HG02588 (cell line): ENCODE results near the gene CXCL8.

Source experiments
- ATAC-seq: cut with Tn5 transposase; IDR thresholded peaks from one replicate; pipeline ENCODE4 v1.9.1; 2021; ENCODE audit warnings: mild to moderate bottlenecking, moderate library complexity; ENCODE audit not compliant: unreplicated experiment

Gene CXCL8

DNA sequence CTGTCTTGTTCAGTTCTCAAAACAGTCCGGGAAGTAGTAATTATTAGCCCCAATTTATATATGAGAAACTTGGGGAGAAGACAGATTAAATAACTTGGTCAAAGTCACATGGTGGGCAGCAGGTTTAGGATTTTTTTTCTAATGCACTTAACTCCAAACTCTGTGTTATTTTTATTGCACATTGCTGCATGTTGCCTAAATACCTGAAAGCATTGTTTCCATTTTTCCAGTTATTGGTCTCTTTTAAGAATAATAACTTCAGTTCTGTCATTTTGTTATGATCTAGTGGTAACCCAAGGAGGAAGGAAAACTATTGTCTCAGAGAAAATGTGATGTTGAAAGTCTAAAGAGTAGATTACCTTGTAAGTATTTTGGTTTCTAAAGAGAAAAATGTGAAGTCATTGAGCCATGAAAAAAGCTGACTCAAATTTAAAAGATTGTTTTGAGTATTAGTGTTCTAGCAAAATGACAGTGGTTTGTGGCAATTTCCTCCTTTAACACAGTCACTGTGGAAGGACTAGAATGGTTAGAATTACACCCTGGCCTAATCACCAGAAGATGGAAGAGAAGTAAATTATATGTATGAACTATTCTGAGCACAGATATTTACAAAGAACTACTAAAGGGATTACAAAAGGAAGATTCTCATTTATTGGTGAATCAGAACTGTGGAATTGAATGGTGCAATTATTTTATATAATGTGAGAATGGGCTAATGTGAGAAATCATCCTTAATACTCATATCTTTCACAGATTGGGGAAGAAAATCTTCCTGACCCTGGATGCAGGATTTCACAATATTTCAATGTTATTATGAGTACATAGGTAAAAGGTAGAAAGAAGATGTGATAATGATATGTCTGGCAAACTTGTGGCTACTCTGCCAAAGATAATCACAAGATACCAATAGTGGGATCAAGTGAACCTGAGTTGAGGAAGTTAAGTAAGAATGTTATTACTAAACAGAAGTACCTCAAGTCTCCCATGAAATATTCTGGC lies 21.7 kb upstream of the CXCL8 start:
- ATAC-seq = peak; percentile 84

DNA sequence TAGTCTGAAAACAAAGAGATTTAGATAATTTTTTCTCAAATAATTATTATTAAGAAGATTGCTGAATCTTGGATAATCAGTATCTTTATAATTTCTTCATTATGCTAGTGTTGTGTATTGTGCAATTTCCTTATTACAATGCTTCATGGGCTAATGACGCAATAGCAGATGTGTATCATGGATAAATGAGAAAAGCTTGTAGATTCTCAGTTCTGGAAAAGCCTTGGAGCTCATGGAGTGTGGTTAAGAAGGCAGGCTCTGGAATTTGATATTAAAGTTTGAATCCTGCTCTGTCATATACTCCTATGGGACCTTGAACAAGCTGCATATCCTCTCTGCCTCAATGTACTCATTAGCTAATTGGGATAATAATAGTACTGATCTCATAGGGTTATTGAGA lies 18.9 kb upstream of the CXCL8 start:
- no peak for ATAC-seq

DNA sequence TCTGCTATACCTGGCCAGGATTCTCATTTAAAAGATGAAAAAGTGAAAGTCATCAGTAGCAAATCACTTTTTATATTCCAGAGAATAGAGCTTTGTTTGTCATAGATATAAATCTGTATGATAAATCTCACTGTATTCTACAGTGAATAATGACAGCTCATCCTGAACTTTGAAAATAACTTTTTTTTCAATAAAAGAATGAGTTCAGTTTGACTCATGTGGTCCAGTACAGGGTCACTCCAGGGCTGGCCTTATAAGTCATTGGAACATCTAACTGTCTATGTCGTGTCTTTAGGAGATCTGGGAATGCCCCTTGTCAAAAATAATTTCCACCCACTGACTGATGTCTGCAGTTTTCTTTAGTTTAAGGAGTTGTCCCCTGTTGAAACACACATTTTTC lies 18.5 kb upstream of the CXCL8 start:
- ATAC-seq = no peak

DNA sequence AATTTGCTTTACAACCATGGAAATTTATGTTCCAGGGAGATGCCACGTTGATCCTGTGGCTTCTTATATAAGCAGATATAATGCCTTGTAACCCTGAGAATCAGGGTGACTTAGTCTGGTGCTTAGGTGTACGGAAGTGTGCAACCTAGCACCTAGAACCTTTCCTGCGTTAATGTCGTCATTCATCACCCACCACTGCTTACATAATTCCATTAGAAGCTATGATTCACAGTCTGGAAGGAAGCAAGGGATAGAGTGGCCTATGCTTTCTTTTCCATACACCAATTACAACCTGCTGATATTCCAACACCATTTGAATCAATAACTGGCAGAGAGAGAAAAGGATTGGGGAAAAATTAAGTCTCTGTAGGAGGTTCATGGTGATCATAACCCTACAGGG lies 17.3 kb upstream of the CXCL8 start:
- ATAC-seq = no peak

DNA sequence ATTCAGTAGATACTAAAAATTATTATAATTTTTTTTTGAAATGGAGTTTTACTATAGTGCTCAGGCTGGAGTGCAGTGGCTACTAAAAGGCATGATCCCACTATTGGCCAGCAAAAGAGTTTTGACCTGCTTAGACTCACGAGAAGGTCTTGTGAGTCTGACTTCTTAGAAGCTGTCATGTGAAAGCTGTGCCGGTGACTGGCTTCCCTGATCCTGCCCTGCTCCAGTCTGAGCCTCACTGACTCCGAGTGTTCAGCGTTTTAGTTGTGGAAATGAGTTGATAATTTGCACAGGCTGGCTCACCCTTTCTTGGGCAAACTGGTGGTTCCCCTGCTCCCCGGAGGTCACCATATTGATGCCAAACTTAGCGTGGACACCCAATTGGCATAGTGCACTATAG lies 16.4 kb upstream of the CXCL8 start:
- no peak for ATAC-seq

DNA sequence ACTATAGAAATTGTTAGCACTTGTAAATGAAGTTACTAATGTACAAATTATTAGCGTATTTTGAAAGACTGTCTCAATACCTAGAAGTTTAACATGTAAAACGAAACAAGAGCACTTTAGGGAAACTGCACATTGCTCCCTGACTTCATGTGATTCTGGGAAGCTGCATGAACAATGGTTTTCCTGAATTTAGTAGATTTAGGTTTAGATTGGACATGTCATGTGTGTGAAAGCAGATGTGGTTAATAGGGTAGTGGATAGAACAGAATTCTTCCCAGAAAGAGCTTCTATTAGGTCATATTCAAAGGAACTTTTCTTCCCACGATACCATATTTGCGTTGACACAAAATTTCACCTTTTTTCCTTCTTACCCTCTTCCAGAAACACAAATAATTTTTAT lies 14.9 kb upstream of the CXCL8 start:
- no peak for ATAC-seq

DNA sequence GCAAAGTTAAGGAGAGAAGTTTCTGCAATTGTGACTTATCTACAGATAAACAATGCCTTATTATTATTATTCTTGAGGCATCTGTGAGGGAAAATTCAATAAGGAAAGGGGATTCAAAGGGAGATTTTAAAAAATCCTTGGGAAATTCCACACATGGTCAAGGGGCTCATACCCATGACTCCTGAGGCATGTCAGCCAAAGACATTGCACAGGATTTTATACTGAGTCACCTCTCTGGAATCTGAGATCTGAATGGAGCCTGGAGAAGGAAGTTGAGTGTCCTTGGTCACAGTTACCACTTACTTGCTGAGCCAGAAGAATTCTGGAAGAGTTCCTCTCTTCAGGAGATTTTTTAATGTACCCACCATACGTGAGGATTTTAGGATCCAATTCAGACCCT lies 14.4 kb upstream of the CXCL8 start:
- no peak for ATAC-seq

DNA sequence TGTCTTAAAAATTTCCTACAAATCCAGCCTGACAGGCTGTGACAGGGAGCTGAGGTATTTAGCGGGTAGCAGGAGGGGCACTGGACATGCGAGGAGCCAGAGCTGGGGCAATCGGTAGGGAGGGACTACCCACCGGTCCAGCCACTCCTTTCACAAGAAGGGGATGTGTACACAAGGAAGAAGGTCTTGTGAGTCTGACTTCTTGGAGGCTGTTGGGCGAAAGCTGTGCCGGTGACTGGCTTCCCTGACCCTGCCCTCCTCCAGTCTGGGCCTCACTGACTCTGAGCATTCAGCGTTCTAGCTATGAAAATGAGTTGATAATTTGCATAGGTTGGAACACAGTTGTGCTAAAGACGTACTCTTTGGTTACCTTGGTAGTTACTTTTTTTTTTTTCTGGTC lies 12.7 kb upstream of the CXCL8 start:
- peak; percentile 85 for ATAC-seq

DNA sequence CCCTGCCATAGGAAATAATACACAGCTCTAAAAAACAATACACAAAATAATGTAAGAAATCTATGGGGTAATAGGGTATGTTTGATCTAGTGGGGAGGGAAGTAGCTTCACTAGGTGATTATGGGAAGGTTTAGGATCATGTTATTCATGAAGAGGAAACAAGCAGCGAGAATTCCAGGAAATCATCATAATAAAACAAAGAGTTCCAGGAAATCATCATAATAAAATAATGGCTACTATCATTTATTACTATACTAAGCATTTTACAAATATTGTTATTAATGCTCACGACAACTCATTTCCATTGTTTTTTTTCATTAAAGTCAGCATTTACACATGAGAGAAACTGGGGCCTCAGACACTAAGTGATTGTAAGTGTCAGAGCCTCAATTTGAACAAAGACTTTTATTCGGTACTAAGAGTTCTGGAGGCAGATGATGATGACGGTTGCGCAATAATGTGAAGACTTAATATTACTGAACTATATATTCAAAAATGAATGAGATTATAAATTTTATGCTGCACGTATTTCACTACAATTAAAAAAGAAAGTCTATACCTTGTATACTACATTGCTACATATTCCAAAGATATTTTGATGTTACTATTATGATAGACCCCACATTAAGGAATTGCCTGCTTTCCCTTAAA lies 12.2 kb upstream of the CXCL8 start:
- no peak for ATAC-seq

DNA sequence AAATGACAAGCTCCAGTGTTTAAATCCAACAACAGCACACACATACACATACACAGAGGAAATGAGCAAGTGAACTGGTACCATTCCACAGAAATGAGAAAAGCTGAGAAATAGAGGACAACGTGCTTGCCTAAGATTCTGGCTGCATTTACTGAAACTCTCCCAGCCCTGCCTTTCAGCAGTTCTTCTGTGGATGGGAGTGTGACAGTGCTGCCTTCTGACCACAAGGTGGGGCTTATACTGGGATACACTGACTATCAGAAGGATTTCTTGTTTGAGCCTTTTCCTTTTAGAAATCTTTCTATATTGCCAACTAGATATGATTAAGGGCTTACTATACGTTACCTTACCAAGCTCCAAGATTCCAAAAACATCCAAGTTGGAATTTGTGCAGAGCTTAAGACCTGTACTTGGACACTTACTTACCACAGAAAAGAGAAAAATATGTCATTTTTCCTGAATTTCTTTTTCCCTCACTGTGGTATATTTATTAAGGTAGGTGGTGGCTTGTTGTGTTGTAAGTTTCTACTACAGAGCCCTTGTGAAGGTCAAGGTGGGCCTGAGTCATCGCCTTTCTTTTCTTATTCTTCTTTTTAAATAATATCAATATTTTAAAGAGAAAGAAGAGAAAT lies 10.7 kb upstream of the CXCL8 start:
- no peak for ATAC-seq

DNA sequence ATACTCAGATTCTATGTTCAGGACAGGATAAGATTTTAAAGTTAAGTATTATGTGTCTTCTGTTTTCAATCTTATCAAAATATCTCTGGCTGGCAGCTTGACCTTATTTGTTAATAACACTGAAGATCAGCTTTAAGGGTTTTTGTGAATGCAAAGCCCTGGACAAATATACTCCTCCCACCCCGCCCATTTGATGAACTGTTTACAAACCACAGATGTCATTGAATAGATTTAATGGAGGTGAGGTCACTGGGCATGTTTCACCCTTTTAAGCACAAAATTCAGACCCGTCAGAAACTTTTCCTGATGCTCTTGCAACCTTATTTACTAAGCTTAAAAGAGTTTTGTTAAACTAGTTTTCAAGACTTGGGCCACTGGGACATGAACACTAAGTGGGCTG lies 10.1 kb upstream of the CXCL8 start:
- ATAC-seq = no peak

DNA sequence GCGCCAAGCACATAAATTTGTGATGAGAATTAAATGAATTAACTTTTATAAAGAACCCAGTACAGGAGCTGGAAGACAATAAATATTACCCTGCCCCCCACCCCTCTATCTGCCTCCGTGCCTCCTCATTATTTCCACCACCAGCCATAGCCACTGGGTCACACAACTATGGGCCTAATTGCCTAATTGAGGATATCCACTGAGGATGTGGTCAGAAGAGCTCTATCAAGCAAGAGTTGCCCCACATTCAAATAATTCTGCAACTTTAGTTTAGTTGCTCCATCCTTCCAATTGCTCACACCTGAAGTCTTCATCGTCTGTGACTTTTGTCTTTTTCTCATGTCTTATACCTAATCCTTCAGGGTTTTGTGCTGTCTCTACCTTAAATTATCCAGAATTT lies 9.5 kb upstream of the CXCL8 start:
- no peak for ATAC-seq

DNA sequence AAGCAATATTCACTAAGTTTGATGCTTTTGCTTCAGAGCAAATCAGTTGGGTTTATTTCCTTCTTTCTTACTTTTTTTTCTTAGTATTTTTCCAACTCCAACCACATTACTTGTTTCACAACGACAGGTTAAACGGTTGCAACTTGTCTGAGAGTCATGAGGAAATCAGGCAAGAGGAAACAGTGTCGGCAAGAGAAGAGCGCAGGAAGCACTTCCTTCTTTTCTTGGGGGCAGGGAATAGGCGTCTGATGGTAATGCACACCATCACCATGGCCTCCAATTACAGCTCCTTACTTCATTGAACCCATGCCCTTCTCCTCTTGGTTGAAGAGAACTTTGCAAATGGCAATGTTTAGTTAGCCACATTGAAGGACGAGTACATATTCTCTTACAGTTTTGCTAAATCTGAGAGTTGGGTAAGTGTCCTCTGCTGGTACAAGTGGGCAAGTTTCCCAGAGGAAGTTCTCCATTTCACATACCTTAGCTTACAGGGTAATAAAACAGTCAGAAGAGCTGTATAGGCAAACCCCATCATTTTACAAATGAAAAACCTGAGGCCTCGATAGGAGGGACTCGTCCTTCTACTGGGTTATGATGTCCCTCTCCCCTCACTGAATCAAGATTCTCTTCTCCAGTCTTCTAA lies 8.3 kb upstream of the CXCL8 start:
- no peak for ATAC-seq

DNA sequence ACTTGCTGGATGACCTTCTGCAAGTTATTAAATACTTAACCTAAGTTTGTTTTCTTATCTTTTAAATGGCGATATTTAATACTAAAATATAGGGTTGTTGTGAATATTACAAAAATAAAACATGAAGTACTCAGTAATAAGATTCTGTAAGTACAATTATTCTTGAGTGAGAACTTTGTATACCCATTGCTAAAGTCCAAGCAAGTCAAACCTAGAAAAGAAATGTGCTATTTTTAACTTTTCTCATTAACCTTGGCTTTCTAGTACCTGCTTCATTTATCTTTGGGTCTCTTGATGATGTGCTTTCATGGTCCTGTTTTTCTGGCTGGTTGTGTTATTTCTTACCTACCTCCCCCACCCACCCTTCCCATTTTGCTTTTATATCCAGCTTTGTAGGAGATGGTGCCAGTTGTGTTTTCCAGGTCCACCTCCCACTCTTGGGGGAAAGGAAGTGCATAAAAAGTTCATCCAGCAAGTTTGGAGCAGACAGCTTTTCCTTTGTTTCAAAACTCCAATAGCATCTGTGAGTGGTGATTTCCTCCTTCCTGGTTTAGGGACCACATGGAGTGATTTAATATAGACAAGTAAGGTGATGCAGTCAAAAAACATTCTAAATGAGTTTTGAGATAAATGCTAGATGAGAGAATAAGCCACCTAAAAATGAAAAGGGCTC lies 7.5 kb upstream of the CXCL8 start:
- no peak for ATAC-seq

DNA sequence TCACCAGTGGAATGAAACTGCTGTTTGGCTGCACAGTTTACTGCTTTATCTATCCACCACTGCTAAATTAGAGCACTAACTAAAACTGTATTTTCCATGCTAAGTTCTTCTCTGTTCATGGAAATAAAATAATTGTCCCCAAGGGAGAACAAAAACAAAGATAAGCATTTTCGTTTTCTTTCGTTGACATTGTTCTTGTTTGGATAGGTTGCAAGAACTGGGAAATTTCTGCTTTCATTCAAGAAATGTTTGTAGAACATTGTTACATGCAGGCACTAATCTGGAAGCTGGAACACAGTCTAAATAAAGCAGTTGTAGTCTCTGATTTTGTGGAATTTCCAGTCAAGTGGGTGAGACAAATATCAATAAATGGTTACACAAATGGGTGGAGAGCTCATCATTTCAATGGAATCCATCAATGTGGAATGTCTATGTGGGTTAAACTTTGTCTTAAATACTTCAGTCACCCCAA lies 5.8 kb upstream of the CXCL8 start:
- no peak for ATAC-seq

DNA sequence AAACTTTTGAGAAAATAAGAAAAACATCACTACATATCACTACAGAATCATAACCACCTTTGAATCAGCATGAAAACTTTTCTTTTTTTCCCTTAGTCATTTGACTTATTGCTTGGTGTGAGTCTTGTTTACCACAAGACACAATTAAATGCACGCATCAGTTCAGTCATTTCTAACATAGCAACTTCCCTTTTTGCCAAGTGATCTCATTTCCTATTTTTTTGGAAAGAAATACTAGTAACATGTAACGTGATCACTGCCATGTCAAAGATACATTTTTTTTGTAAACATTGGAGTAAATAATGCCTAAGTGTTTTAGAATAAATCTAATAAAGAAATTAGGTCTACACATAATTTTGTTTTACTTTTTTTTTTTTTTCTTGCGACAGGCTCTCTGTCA lies 5.1 kb upstream of the CXCL8 start:
- ATAC-seq = peak; percentile 81

DNA sequence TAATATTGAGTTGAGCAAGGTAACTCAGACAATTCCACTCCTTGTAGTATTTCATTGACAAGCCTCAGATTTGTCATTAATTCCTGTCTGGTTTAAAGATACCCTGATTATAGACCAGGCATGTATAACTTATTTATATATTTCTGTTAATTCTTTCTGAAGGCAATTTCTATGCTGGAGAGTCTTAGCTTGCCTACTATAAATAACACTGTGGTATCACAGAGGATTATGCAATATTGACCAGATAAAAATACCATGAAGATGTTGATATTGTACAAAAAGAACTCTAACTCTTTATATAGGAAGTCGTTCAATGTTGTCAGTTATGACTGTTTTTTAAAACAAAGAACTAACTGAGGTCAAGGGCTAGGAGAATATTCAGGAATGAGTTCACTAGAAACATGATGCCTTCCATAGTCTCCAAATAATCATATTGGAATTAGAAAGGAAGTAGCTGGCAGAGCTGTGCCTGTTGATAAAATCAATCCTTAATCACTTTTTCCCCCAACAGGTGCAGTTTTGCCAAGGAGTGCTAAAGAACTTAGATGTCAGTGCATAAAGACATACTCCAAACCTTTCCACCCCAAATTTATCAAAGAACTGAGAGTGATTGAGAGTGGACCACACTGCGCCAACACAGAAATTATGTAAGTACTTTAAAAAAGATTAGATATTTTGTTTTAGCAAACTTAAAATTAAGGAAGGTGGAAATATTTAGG lies 821 bp downstream of the CXCL8 start:
- ATAC-seq = no peak

DNA sequence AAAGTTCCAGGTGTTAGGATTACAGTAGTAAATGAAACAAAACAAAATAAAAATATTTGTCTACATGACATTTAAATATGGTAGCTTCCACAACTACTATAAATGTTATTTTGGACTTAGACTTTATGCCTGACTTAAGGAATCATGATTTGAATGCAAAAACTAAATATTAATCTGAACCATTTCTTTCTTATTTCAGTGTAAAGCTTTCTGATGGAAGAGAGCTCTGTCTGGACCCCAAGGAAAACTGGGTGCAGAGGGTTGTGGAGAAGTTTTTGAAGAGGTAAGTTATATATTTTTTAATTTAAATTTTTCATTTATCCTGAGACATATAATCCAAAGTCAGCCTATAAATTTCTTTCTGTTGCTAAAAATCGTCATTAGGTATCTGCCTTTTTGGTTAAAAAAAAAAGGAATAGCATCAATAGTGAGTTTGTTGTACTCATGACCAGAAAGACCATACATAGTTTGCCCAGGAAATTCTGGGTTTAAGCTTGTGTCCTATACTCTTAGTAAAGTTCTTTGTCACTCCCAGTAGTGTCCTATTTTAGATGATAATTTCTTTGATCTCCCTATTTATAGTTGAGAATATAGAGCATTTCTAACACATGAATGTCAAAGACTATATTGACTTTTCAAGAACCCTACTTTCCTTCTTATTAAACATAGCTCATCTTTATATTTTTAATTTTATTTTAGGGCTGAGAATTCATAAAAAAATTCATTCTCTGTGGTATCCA lies 1.6 kb downstream of the CXCL8 start:
- ATAC-seq = no peak

DNA sequence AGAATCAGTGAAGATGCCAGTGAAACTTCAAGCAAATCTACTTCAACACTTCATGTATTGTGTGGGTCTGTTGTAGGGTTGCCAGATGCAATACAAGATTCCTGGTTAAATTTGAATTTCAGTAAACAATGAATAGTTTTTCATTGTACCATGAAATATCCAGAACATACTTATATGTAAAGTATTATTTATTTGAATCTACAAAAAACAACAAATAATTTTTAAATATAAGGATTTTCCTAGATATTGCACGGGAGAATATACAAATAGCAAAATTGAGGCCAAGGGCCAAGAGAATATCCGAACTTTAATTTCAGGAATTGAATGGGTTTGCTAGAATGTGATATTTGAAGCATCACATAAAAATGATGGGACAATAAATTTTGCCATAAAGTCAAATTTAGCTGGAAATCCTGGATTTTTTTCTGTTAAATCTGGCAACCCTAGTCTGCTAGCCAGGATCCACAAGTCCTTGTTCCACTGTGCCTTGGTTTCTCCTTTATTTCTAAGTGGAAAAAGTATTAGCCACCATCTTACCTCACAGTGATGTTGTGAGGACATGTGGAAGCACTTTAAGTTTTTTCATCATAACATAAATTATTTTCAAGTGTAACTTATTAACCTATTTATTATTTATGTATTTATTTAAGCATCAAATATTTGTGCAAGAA lies 2.3 kb downstream of the CXCL8 start:
- ATAC-seq = no peak
